Upper lobe of left lung (tissue), 4 donors: ENCODE data around the gene XRCC4.

Source experiments
- POLR2A ChIP-seq, 4 donors: fragments of 450-650 bp; IDR thresholded peaks; one replicate each; pipeline ENCODE4 v1.5.1; 2016 to 2017; ENCODE audit warnings: antibody characterized with exemption in 4 of 4, mild to moderate bottlenecking in 2 of 4
- TF ChIP-seq, protein P1 (sequence below), 6 experiments: fragments of 450-650 bp in 4 of 6; fragments of 200-600 bp in 2 of 6; sonication (generic) in 2 of 6; IDR thresholded peaks; one replicate each; pipeline ENCODE4 v1.5.1; 2016 to 2019; ENCODE audit warnings: antibody characterized with exemption in 6 of 6

DNA sequence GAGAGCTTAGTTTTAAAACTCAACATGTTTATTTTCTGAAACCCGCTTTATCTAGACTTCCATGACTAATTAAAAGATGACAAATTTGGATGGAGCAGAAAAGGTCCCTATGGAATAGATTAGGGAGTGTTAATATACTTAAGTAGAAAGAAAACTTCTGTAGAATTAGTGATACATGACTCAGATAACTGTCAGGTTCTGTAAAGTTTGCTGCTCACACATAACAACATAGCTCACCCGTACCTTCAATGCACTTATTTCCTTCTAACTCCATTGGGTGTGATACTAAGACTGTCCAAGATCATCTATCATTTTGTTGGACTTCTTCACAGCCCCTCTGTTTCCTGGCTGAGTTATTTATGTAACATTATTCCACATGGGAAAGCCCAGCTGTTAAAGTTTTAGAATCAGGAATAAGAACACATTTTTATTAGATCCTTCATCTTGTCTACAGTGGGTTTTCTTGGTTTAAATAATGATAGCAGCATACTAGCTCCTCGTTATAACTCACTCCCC is 27.9 kb upstream of the XRCC4 start:
- TF ChIP-seq, protein P1, sequence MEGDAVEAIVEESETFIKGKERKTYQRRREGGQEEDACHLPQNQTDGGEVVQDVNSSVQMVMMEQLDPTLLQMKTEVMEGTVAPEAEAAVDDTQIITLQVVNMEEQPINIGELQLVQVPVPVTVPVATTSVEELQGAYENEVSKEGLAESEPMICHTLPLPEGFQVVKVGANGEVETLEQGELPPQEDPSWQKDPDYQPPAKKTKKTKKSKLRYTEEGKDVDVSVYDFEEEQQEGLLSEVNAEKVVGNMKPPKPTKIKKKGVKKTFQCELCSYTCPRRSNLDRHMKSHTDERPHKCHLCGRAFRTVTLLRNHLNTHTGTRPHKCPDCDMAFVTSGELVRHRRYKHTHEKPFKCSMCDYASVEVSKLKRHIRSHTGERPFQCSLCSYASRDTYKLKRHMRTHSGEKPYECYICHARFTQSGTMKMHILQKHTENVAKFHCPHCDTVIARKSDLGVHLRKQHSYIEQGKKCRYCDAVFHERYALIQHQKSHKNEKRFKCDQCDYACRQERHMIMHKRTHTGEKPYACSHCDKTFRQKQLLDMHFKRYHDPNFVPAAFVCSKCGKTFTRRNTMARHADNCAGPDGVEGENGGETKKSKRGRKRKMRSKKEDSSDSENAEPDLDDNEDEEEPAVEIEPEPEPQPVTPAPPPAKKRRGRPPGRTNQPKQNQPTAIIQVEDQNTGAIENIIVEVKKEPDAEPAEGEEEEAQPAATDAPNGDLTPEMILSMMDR (IDR thresholded peaks at IDR 0.05), result no peak
- TF ChIP-seq POLR2A (IDR thresholded peaks at IDR 0.05), result no peak
